NCI-H2029 treated with DMSO at 0.1 percent for 48 hours (cell line): ENCODE results near the gene FERMT2.

Experiments used
- DNase-seq: peaks from one replicate; lab custom pipeline; 2025; lab: John Stamatoyannopoulos, UW

The FERMT2 gene

DNA sequence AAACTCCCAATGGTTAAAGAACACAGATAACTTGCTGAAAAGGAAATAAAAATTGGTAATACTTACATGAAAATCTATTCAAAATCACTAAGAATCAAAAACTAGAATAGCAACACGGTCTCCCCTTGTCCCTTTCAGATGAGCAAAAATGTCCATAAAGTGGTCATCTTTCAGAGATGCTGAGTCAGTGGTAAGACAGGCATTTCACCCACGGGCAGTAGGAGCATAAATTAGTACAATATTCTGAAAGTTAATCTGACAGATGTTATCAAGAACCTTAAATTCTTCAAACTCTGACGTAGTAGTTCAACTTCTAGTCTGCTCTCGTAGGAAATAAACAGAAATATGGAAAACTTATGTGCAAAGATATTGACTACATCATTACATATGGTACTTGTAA lies 126.4 kb downstream of the FERMT2 start:
- DNase-seq, result no peak

DNA sequence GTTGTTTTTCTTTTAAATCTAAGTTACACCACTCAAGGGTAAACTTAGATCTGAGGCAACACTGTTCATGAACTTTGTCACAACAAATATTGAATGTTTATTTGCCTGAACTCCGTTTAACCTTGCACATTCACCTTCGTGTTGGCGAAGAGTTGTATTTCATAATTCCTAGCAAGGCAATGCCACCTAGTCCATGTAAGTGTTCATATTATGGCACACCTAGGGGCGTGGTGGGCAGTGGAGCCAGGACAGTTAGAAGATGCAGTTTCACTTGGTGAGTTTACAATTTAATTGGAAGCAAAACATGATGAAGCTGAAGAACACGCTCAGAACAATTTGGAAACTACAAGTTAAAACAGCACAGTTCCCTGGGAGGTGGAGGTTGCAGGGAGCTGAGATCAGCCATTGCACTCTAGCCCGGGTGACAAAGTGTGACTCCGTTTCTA lies 129.0 kb downstream of the FERMT2 start:
- DNase-seq, result no peak

DNA sequence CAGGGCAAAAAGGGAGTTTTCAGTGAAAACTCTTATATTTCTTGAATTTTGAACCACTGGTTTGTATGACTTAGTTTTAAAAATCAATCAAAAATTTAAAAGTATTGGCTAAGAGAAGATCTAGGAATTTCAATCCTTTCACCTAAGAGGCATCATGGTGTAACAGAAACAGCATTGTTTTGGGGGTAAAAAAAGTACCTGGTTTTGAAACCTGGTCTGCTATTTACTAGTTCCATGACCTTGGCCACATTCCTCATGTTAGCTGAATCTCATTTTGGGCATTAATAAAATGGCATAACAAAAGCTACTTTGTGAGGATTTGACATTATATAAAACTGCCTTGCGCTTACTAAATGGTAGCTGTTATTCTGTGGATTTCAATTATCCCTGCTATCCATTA lies 142.7 kb downstream of the FERMT2 start:
- DNase-seq, result no peak
